Daoy (cell line): ENCODE measurements around the gene CCDC15. TPM values are rescaled to one million over a fixed set of nuclear protein-coding genes. Genes with fewer than 3 reads are reported as not detected.

ENCODE experiments used
- DNase-seq: peaks from one replicate; pipeline ENCODE4 v3.0.0-alpha.2; 2015; ENCODE audit warnings: low read depth
- total RNA-seq: library from RNA; depleted of rRNA; stranded (reverse); fragments of >200 nt; shearing (Covaris generic); gene quantifications from 2 replicates; pipeline ENCODE4 v1.2.3, GENCODE V29; 2014

CCDC15 gene
- total RNA-seq, 1 experiment from 2014 or later = 5.8 TPM

GRCh38 chr11:125068368-125068767 is 114.4 kb downstream of the CCDC15 start:
- no peak for DNase-seq

GRCh38 chr11:125069008-125069407 is 115.0 kb downstream of the CCDC15 start:
- DNase-seq = no peak

- peak; percentile 76 for DNase-seq
These were observed 115.8 kb downstream of the CCDC15 start for GRCh38 chr11:125069796-125070195.

- peak; percentile 68 for DNase-seq
These were observed 116.8 kb downstream of the CCDC15 start for GRCh38 chr11:125070699-125071254.

- DNase-seq = no peak
These were observed 117.4 kb downstream of the CCDC15 start for GRCh38 chr11:125071435-125071834.

- DNase-seq = no peak
These were observed 117.8 kb downstream of the CCDC15 start for GRCh38 chr11:125071846-125072217.

- DNase-seq = no peak
These were observed 118.4 kb downstream of the CCDC15 start for GRCh38 chr11:125072218-125072960.

- DNase-seq = no peak
These were observed 119.1 kb downstream of the CCDC15 start for GRCh38 chr11:125072961-125073590.

- no peak for DNase-seq
These were observed 119.8 kb downstream of the CCDC15 start for GRCh38 chr11:125073616-125074483.

GRCh38 chr11:125074511-125075241 is 120.7 kb downstream of the CCDC15 start:
- no peak for DNase-seq

GRCh38 chr11:125075242-125075625 is 121.2 kb downstream of the CCDC15 start:
- DNase-seq = no peak

GRCh38 chr11:125075900-125076317 is 121.9 kb downstream of the CCDC15 start:
- peak; percentile 55 for DNase-seq

GRCh38 chr11:125076378-125076945 is 122.5 kb downstream of the CCDC15 start:
- no peak for DNase-seq

GRCh38 chr11:125078016-125078415 is 124.0 kb downstream of the CCDC15 start:
- DNase-seq = no peak

GRCh38 chr11:125078516-125079140 is 124.6 kb downstream of the CCDC15 start:
- no peak for DNase-seq

GRCh38 chr11:125079151-125079877 is 125.3 kb downstream of the CCDC15 start:
- peak; percentile 58 for DNase-seq

GRCh38 chr11:125079878-125080530 is 126.0 kb downstream of the CCDC15 start:
- no peak for DNase-seq

GRCh38 chr11:125080531-125080911 is 126.5 kb downstream of the CCDC15 start:
- DNase-seq = no peak

GRCh38 chr11:125081098-125081798 is 127.2 kb downstream of the CCDC15 start:
- DNase-seq = no peak
